ENCODE results near the gene DPM2. TPM values are rescaled to one million over a fixed set of nuclear protein-coding genes. Genes with fewer than 3 reads are reported as not detected.

Gene DPM2
- total RNA-seq, 1 donor from 2014 or later, result 32.7 TPM

DNA sequence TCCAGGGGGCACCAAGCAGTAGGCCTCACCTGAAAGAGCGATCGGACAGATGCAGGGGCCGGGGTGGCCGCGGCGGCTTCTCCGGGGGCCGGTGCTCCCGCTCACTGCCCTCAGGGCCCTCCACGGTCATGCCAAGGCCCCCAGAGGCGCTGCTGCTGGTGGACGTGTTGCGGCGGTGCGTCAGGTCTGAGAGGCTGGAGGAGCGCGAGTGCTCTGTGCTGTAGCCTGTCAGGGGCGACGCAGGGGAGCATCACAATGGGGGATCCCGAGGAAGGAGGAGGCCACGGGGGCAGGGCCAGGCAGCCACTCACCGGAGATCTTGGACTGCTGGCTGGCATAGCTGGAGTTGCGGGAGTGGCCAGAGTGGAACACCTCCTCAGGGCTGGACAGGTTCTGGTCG lies 7.7 kb upstream of the DPM2 start:
- no peaks in the 10 kb centered on the region for H3K36me3 ChIP-seq (ENCODE audit: insufficient read depth, low read length)
- Mint-ChIP-seq H3K36me3 (ENCODE audit: low read depth, unreplicated experiment) (peaks cover 6% of the 10 kb centered on the region), H3K9me3 (ENCODE audit: unreplicated experiment) (no peaks in the 10 kb centered on the region), H3K4me3 (ENCODE audit: unreplicated experiment) (no peak overlapping the region), H3K27ac (ENCODE audit: unreplicated experiment) (no peak overlapping the region), H3K4me1 (ENCODE audit: low read depth, unreplicated experiment) (peaks cover 2% of the 10 kb centered on the region), H3K27me3 (ENCODE audit: low read depth, unreplicated experiment) (no peaks in the 10 kb centered on the region)
- no peak overlapping the region for H3K9ac ChIP-seq (ENCODE audit: low read length)
- no peak for FAIRE-seq
- H3K9me3 ChIP-seq (ENCODE audit: insufficient read depth, low read depth, low read length), result no peaks in the 10 kb centered on the region
- no peak overlapping the region for H2AFZ ChIP-seq (ENCODE audit: low read depth, low read length)
- H3K4me3 ChIP-seq (ENCODE audit: insufficient read depth, low read depth, low read length), result no peak overlapping the region
- no peaks in the 10 kb centered on the region for H3K4me1 ChIP-seq (ENCODE audit: insufficient read depth, low read length)
- H4K20me1 ChIP-seq (ENCODE audit: insufficient read depth, low read length), result peaks cover 21% of the 10 kb centered on the region
- DNase-seq (ENCODE audit: low read depth), result no peak
- no peak for TF ChIP-seq CTCF (IDR thresholded peaks at IDR 0.05; ENCODE audit: insufficient read depth, low read depth, low read length)
- no peak for TF ChIP-seq EZH2 (IDR thresholded peaks at IDR 0.05; ENCODE audit: insufficient read depth, low read length)
- no peaks in the 10 kb centered on the region for H3K79me2 ChIP-seq (ENCODE audit: insufficient read depth, low read length)
- H3K27ac ChIP-seq (ENCODE audit: low read depth, low read length), result no peak overlapping the region
- H3K27me3 ChIP-seq (ENCODE audit: insufficient read depth, low read length), result no peaks in the 10 kb centered on the region
- no peak overlapping the region for H3K4me2 ChIP-seq (ENCODE audit: low read length)

DNA sequence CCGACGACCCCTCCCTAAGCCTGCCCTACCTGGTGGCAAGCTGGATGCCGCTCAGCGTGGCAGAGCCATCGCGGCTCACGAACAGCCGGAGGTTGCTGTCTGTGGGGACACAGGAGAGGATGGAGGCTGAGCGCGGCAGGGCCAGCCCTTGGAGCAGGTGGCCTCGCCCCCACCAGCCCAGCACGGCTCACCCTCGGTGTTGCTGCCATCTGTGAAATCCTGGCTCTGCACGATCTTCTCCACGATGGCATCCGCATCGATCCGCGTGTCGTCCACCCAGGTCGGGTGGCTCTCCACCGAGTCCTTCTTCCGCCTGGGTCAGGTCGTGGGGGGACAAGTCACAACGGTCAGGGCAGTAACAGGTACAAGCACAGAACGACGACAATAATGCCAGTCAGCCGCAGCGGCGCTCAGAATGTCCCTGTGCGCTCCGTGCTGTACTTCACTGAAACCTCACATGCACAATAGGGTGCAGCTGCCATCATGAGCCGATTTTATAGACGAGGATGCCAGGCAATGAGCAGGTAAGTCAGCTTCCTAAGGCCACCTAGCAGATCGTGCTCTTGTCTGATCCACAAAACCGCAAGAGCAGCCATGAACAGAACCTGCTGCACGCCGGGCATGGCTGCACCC lies 7.0 kb upstream of the DPM2 start:
- no peak overlapping the region for H3K4me3 Mint-ChIP-seq (ENCODE audit: unreplicated experiment)
- no peak for TF ChIP-seq EZH2 (IDR thresholded peaks at IDR 0.05; ENCODE audit: insufficient read depth, low read length)
- TF ChIP-seq CTCF (IDR thresholded peaks at IDR 0.05; ENCODE audit: insufficient read depth, low read depth, low read length), result no peak
- Histone ChIP-seq H3K36me3 (ENCODE audit: insufficient read depth, low read length) (no peaks in the 10 kb centered on the region), H3K27me3 (ENCODE audit: insufficient read depth, low read length) (no peaks in the 10 kb centered on the region), H3K9ac (ENCODE audit: low read length) (no peak overlapping the region), H4K20me1 (ENCODE audit: insufficient read depth, low read length) (peaks cover 17% of the 10 kb centered on the region), H2AFZ (ENCODE audit: low read depth, low read length) (no peak overlapping the region), H3K9me3 (ENCODE audit: insufficient read depth, low read depth, low read length) (no peaks in the 10 kb centered on the region), H3K4me1 (ENCODE audit: insufficient read depth, low read length) (no peaks in the 10 kb centered on the region), H3K4me2 (ENCODE audit: low read length) (no peak overlapping the region), H3K27ac (ENCODE audit: low read depth, low read length) (no peak overlapping the region), H3K4me3 (ENCODE audit: insufficient read depth, low read depth, low read length) (no peak overlapping the region), H3K79me2 (ENCODE audit: insufficient read depth, low read length) (no peaks in the 10 kb centered on the region)
- no peaks in the 10 kb centered on the region for H3K27me3 Mint-ChIP-seq (ENCODE audit: low read depth, unreplicated experiment)
- peaks cover 7% of the 10 kb centered on the region for H3K36me3 Mint-ChIP-seq (ENCODE audit: low read depth, unreplicated experiment)
- H3K4me1 Mint-ChIP-seq (ENCODE audit: low read depth, unreplicated experiment), result no peaks in the 10 kb centered on the region
- DNase-seq (ENCODE audit: low read depth), result no peak
- FAIRE-seq, result no peak
- no peaks in the 10 kb centered on the region for H3K9me3 Mint-ChIP-seq (ENCODE audit: unreplicated experiment)
- H3K27ac Mint-ChIP-seq (ENCODE audit: unreplicated experiment), result no peak overlapping the region

DNA sequence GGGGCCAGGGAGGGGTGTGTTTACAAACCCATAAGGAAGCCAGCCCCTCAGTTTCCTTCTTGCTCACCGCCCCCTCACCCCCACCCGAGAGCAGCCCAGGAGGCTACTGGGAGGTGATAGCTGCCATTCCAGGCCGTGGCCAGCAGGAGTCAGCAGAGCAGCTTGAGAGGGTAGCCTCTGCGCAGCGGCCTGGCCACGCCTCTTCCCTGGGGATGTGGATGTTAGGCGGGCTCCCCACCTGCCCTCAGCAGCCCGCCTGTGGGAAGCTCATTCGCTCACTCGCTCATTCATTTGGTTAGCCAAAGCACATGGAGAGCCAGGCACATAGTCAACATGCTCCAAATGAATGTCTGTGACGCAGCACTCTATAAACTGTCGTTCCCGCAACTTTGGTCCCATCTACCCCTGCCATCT lies 6.1 kb upstream of the DPM2 start:
- peak; percentile 63 for TF ChIP-seq CTCF (IDR thresholded peaks at IDR 0.05; ENCODE audit: insufficient read depth, low read depth, low read length)
- no peak for TF ChIP-seq EZH2 (IDR thresholded peaks at IDR 0.05; ENCODE audit: insufficient read depth, low read length)
- no peaks in the 10 kb centered on the region for H3K27me3 ChIP-seq (ENCODE audit: insufficient read depth, low read length)
- no peak overlapping the region for H3K4me3 ChIP-seq (ENCODE audit: insufficient read depth, low read depth, low read length)
- H3K36me3 ChIP-seq (ENCODE audit: insufficient read depth, low read length), result no peaks in the 10 kb centered on the region
- FAIRE-seq (no peak), DNase-seq (ENCODE audit: low read depth) (no peak)
- Mint-ChIP-seq H3K4me1 (ENCODE audit: low read depth, unreplicated experiment) (no peaks in the 10 kb centered on the region), H3K36me3 (ENCODE audit: low read depth, unreplicated experiment) (peaks cover 7% of the 10 kb centered on the region), H3K27ac (ENCODE audit: unreplicated experiment) (no peak overlapping the region), H3K4me3 (ENCODE audit: unreplicated experiment) (no peak overlapping the region), H3K27me3 (ENCODE audit: low read depth, unreplicated experiment) (no peaks in the 10 kb centered on the region), H3K9me3 (ENCODE audit: unreplicated experiment) (no peaks in the 10 kb centered on the region)
- H3K9ac ChIP-seq (ENCODE audit: low read length), result no peak overlapping the region
- H3K79me2 ChIP-seq (ENCODE audit: insufficient read depth, low read length), result no peaks in the 10 kb centered on the region
- H3K27ac ChIP-seq (ENCODE audit: low read depth, low read length), result no peak overlapping the region
- H3K9me3 ChIP-seq (ENCODE audit: insufficient read depth, low read depth, low read length), result no peaks in the 10 kb centered on the region
- H3K4me1 ChIP-seq (ENCODE audit: insufficient read depth, low read length), result no peaks in the 10 kb centered on the region
- H4K20me1 ChIP-seq (ENCODE audit: insufficient read depth, low read length), result peaks cover 14% of the 10 kb centered on the region
- no peak overlapping the region for H2AFZ ChIP-seq (ENCODE audit: low read depth, low read length)
- no peak overlapping the region for H3K4me2 ChIP-seq (ENCODE audit: low read length)
